Measurements from ENCODE around the gene TNFRSF18.
A peak's percentile ranks its signal among the peaks of the same experiment; 100 is the strongest.

TNFRSF18 gene

GRCh38 chr1:1240348-1240732 is 33.9 kb upstream of the TNFRSF18 start:
- DNase-seq, result no peak

GRCh38 chr1:1239614-1240347 is 33.4 kb upstream of the TNFRSF18 start:
- DNase-seq, result no peak

- no peak for DNase-seq
Measured at GRCh38 chr1:1239227-1239613, 32.8 kb upstream of the TNFRSF18 start.

DNA sequence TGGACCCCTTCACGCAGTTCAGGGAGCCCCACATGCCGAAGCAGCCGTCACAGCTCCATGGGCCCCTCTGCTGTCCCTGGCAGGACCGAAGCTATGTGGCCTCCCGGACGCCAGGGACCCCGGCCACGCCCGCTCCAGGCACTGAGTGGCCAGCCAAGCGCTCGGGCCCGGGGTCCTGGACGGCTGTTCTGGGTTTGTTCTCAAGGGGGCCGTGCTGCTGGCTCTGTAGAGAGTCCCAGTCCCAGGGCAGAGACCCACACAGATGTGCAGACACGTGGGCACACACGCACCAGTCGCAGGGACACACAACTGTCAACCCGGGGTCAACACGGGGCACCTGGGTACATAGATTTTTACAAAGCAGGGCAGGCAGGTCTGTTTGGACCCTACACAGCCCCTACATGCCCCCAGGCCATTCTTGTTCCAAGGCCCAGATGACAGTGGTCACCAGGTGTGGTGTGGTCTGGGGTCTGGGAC is 32.3 kb upstream of the TNFRSF18 start:
- DNase-seq, result no peak

DNA sequence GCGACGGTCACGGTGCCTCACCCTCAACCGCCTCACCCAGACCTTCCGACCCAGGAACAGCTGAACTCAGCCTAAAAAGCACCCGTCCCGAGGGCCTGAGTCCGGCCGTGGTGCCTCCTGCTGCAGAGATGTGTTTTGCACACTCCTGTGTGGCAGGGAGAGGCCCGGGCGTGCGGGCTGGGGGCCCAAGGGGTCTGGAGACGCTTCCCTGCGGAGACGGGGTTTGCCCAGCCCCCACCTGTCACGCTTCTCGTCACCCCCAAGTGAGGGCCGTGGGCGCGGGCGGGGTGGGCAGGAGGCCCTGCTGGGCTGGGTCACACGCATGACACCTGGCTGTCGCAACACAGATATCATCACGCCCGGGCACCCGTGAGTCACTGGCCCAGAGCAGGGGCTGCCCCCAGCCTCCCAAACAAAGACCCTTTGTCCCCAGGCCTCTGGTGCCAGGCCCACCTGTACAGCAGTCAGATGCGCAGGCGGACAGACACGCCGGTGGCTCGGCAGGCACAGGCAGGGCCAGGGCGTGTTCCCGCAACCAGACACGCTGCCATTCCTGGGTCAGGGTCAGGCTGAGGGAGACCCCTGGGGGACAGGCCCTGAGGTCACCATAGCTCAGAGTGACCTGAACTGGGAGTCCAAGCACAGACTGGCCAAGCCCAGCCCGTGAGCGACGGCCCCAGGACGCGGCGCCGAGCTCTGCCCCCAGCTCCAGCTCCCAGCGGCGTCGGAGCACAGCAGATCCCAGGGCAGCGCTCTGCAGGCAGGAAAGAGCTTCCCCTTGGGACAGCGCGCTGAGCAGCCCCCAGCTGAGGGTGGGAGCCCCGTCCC is 31.7 kb upstream of the TNFRSF18 start:
- no peak for DNase-seq

GRCh38 chr1:1236945-1237873 is 30.8 kb upstream of the TNFRSF18 start:
- no peak for DNase-seq

- no peak for DNase-seq
Measured at GRCh38 chr1:1236176-1236763, 29.9 kb upstream of the TNFRSF18 start.

GRCh38 chr1:1235016-1235744 is 28.8 kb upstream of the TNFRSF18 start:
- DNase-seq, result no peak

DNA sequence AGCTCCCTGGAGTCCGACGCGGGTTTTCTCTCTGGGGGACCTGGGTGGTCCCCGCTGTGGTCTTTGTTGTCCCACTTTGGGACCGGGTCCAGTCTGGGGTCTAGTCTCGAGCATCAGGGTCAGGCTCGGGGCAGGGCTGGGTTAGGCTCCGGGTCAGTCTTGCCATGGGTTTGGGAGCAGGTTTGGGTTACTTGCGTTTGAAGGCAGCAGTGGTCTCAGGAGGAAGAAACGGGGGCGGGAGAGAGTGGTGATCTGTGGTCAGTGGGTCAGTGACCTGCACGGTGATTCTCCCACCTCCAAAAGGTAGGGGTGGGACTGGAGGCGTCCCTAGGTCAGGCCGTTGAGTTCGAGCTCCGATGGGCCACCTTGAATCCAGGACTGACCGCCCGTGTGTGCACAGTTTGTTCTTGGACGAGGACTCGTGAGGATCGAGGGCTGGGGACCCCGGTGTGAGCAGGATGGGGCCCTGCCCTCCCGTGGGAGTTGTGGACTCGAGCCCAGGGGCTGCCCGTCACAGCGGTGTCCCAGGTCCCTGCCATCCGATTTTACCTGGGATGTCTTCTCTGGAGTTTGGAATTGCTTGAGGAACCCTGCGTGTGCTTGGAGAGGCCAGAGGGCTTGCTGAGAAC is 27.9 kb upstream of the TNFRSF18 start:
- DNase-seq, result no peak

GRCh38 chr1:1233567-1233892 is 27.1 kb upstream of the TNFRSF18 start:
- no peak for DNase-seq

DNA sequence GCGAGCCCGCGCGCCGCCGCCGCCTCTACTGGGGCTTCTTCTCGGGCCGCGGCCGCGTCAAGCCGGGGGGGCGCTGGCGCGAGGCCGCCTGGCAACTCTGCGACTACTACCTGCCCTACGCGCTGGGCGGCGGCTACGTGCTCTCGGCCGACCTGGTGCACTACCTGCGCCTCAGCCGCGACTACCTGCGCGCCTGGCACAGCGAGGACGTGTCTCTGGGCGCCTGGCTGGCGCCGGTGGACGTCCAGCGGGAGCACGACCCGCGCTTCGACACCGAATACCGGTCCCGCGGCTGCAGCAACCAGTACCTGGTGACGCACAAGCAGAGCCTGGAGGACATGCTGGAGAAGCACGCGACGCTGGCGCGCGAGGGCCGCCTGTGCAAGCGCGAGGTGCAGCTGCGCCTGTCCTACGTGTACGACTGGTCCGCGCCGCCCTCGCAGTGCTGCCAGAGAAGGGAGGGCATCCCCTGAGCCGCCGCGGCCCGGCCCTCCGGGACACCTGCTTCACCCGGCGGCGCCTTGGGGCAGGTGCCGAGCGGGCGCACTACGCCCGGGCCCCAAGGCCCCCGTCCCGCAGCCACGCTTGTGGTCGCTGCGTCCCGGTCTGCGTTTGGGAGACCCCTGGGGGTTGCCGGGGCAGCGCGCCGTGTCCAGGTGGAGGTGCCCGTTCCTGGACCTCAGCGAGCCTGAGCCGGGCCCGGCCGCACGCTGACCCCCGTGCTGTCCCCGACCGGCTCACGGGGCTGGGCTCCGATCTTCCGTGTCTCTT is 26.6 kb upstream of the TNFRSF18 start:
- DNase-seq, result no peak

DNA sequence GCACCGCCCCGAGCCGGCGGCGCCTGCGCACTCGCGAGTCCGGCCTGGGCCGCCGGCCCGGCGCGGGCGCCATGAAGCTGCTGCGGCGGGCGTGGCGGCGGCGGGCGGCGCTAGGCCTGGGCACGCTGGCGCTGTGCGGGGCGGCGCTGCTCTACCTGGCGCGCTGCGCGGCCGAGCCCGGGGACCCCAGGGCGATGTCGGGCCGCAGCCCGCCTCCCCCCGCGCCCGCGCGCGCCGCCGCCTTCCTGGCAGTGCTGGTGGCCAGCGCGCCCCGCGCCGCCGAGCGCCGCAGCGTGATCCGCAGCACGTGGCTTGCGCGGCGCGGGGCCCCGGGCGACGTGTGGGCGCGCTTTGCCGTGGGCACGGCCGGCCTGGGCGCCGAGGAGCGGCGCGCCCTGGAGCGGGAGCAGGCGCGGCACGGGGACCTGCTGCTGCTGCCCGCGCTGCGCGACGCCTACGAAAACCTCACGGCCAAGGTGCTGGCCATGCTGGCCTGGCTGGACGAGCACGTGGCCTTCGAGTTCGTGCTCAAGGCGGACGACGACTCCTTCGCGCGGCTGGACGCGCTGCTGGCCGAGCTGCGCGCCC is 25.9 kb upstream of the TNFRSF18 start, which contains the start of gene B3GALT6:
Gene B3GALT6, plus strand, starts transcription at position 30 of the 588 bp plus-strand sequence. Its CDS starts 42 bp downstream, at position 72.
- DNase-seq, result no peak

DNA sequence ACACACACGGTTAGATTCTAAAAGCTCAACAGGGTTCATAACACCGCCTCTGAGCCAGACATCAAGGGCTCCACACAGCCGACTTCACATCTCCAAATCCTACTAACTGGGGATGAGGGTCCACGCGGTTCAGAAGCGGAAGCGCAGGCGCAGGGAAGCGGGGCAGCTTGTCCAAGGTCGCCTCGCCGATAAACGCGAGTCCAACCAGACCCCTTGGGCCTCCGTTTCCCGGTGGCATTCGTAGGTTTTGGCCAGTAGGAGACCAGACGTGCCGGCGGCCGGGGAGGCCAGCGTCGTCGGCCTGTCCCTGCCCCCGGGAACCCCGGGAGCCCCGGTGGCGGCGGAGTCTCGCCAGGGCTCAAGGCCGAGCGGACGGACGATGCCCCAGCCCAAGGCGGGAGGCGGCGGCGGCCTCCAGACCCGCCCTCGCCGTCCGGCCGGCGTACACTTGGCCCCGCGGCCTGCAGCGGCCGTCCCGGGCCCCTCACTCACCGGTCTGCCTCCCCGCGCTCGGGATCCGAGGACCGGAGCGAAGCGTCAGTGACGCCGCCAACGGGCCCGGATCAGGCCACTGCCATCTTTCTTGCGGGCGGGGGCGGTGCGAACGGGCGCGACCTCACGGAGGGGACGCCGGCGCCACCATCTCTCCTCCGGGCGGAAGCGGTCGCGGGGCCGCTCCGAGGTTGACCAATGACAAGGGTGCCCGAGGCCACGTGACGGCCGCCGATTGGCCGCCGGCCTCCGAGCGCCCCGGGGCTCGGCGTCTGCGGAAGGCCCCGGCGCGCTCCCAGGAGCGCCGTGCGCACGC is 25.2 kb upstream of the TNFRSF18 start, which contains the start of gene SDF4:
Gene SDF4, minus strand, starts transcription at position 602 of the 808 bp plus-strand sequence. CDS start 3,229 bp downstream, outside the sequence.
- peak; percentile 85 to 96 (median 95) for DNase-seq

DNA sequence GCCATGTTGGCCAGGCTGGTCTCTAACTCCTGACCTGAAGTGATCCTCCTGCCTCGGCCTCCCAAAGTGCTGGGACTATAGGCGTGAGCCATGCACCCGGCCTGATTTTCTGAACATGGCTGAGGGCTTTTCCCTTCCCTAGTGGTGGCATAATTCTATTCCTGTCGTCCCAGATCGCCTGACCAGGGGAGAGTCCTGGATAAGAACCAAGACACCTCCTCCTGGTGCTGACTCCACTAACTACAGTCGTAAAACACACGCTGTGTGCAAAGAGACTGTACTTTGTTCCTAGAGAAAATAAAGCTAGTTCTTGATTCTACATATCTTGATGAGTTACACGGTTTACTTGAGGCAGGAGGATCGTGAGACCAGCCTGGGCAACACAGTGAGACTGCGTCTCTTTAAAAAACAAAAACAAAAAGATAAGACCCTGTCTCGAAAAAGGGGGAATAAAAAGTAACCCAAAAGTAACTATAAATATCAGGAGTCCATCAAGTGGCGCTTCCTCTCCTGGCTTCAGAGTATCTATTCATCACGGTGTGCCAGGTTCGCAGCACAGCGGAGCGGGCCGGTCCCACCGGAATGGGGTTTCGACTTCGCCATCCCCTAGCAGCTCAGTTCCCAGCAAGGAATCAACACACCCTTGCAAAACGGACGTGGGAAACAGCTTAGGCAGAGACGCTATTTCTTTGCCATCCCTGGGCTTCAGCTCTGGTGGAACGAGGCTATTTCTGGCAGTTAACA is 24.4 kb upstream of the TNFRSF18 start:
- no peak for DNase-seq

DNA sequence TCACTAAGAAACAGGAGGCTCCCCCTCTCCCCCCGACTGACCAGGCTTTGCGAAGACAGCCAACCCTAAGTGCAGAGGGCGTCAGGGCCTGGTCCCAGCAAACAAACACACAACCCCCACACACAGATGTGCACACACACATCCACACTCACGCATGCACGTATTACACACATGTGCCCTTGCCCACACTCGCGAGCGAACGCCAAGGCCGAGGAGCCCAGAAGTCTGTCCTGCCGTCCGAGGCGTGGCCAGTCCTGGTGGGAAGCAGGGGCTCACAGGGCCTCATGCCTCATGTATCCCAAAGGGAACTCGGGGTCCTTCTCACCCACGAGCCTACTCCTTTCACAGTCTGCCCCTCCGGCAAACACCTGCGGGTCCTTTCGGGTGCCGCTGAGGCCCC is 23.4 kb upstream of the TNFRSF18 start:
- no peak for DNase-seq

DNA sequence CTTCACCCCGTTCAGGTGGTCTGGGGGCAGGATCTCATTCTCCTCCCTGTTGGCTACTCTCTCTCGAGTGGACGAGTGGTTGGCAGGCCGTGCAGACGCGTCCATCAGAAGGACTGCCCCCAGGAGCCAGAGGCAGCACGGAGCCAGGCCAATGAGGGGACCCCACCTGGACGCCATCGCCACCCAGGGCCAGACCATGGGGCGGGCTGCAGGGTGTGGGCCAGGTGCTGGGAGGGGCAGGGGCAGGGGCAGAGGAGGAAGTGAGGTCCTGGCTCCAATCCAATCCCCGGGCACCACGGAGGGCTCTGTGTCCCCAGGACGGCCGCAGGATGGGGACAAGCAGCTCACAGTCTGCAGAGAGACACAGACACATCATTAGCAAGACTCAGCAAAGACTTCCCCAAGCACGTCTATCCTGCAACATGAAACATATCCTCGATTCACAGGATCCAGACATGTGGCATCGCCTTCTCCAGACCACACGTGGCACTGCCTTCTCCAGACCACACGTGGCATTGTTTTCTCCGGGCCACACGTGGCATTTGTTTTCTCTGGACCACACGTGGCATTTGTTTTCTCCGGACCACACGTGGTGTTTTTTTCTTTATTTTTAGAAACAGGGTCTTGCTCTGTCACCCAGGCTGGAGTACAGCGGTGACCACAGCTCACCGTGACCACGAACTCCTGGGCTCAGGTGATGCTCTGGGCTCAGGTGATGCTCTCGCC is 22.4 kb upstream of the TNFRSF18 start:
- DNase-seq, result no peak

DNA sequence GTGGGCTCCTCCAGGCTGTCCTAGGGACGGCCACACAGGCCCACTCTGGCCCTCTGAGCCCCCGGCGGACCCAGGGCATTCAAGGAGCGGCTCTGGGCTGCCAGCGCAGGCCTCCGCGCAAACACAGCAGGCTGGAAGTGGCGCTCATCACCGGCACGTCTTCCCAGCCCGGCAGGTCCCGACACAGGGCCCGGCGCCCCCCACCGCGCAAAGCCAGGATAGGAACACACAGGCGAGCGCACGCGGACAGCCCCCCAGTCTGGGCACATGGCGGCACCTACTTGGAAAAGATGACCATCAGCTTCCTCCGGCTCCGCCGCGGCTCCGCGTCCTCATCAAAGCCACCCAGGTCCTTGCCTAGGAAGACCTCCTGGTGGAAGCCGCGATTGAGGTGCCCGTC is 21.8 kb upstream of the TNFRSF18 start:
- DNase-seq, result no peak

DNA sequence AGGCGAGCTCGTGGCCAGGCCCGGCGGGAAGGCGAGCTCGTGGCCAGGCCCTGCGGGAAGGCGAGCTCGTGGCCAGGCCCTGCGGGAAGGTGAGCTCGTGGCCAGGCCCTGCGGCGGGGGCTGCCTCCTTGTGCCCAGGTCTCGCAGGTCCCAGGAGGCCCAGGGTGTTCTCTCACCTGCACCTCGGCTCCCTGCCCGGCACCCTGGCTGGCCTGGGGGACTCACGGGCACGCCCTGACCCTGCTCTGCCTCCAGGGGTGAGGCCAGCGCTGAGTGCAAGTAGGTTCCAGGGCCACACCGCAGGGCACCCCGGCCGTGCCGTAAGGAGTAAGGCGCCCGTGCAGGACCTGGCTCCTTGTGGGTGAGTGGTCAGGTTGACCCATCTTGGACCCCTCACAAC is 21.0 kb upstream of the TNFRSF18 start:
- no peak for DNase-seq

Data from activated CD4-positive, CD25-positive, alpha-beta regulatory T cell (primary cell).